Breast epithelium (tissue), 4 donors: ENCODE measurements around the gene FAM228B. TPM values are rescaled to one million over a fixed set of nuclear protein-coding genes. Genes with fewer than 3 reads are reported as not detected.

Experiments used
- DNase-seq, 2 donors: peaks; one replicate each; pipeline ENCODE4 v3.0.0-alpha.2; 2019; ENCODE audit warnings: low spot score in 2 of 2
- H3K27ac ChIP-seq, 2 donors: fragments of 200-600 bp; sonication (generic) in 1 of 2; one replicate each; pipeline ENCODE4 v1.5.1; 2016 to 2019; ENCODE audit warnings: mild to moderate bottlenecking in 1 of 2
- H3K27me3 ChIP-seq, 2 donors: fragments of 200-600 bp; sonication (generic) in 1 of 2; one replicate each; pipeline versions ENCODE4 v1.5.1 to v1.6.0; 2017 to 2019; ENCODE audit warnings: control low read depth in 1 of 2, mild to moderate bottlenecking in 1 of 2
- H3K36me3 ChIP-seq: fragments of 200-600 bp; one replicate; pipeline ENCODE4 v1.5.1; 2019
- H3K4me1 ChIP-seq, 2 donors: fragments of 200-600 bp; sonication (generic); one replicate each; pipeline ENCODE4 v1.5.1; 2016 to 2019; ENCODE audit warnings: control low read depth in 1 of 2
- H3K4me3 ChIP-seq, 3 donors: fragments of 200-600 bp; sonication (generic); 1 replicate in 2 of 3; 2 replicates in 1 of 3; pipeline ENCODE4 v1.5.1; 2016 to 2019; ENCODE audit warnings: mild to moderate bottlenecking in 3 of 3, moderate library complexity in 2 of 3
- H3K9me3 ChIP-seq, 2 donors: fragments of 200-600 bp; sonication (generic) in 1 of 2; one replicate each; pipeline ENCODE4 v1.5.1; 2016 to 2019; ENCODE audit warnings: control low read depth in 1 of 2
- CTCF ChIP-seq, 3 donors: fragments of 450-650 bp; IDR thresholded peaks; one replicate each; pipeline ENCODE4 v1.5.1; 2016 to 2017; ENCODE audit warnings: antibody characterized with exemption in 3 of 3, mild to moderate bottlenecking in 3 of 3, moderate library complexity in 3 of 3
- POLR2A ChIP-seq: fragments of 450-650 bp; IDR thresholded peaks from one replicate; pipeline ENCODE4 v1.6.1; 2016; ENCODE audit warnings: antibody characterized with exemption, mild to moderate bottlenecking, moderate library complexity
- POLR2AphosphoS5 ChIP-seq, 3 donors: sonication (generic); formaldehyde crosslinking; IDR thresholded peaks; one replicate each; pipeline ENCODE4 v1.6.1; 2017; ENCODE audit warnings: antibody characterized with exemption in 3 of 3
- intact Hi-C: fragments of 100-400 bp; cut with DNase I; formaldehyde crosslinking; loops from one replicate; pipeline ENCODE4 v1.15.1; 2023; ENCODE audit warnings: low total_unique reads
- total RNA-seq, 3 donors: library from RNA; depleted of rRNA; stranded (reverse); fragments of >200 nt; gene quantifications; one replicate each; pipeline ENCODE4 v1.1.0, GENCODE V29; 2016

The FAM228B gene
- total RNA-seq, 3 donors from 2014 or later: 23.7 to 46.2 (median 30.9) TPM

- Histone ChIP-seq H3K36me3 (peaks cover 25% of the 10 kb centered on the region), H3K27ac (no peak overlapping the region), H3K4me3 (no peak overlapping the region), H3K9me3 (no peaks in the 10 kb centered on the region), H3K4me1 (no peaks in the 10 kb centered on the region), H3K27me3 (no peaks in the 10 kb centered on the region)
- DNase-seq: no peak
- TF ChIP-seq POLR2A (no peak), CTCF (IDR thresholded peaks at IDR 0.05) (no peak), POLR2AphosphoS5 (IDR thresholded peaks at IDR 0.05) (no peak)
- intact Hi-C loops: no loop called here
Measured at GRCh38 chr2:24207359-24207758, 84.1 kb downstream of the FAM228B start.

GRCh38 chr2:24208490-24208889, 85.2 kb downstream of the FAM228B start:
- intact Hi-C loops: no loop called here
- Histone ChIP-seq H3K27ac (no peak overlapping the region), H3K36me3 (peaks cover 25% of the 10 kb centered on the region), H3K27me3 (no peaks in the 10 kb centered on the region), H3K4me1 (no peaks in the 10 kb centered on the region), H3K9me3 (no peaks in the 10 kb centered on the region), H3K4me3 (no peak overlapping the region)
- DNase-seq: no peak
- TF ChIP-seq POLR2AphosphoS5 (IDR thresholded peaks at IDR 0.05): no peak
- TF ChIP-seq CTCF (IDR thresholded peaks at IDR 0.05): no peak
- no peak for TF ChIP-seq POLR2A

- intact Hi-C loops: no loop called here
- TF ChIP-seq POLR2A (no peak), CTCF (IDR thresholded peaks at IDR 0.05) (no peak), POLR2AphosphoS5 (IDR thresholded peaks at IDR 0.05) (no peak)
- peaks cover 25% of the 10 kb centered on the region for H3K36me3 ChIP-seq
Measured at GRCh38 chr2:24209389-24210105, 86.3 kb downstream of the FAM228B start.

GRCh38 chr2:24210106-24210455, 86.8 kb downstream of the FAM228B start:
- Histone ChIP-seq H3K27ac (no peak overlapping the region), H3K4me1 (no peaks in the 10 kb centered on the region), H3K36me3 (peaks cover 25% of the 10 kb centered on the region), H3K9me3 (no peaks in the 10 kb centered on the region), H3K27me3 (no peaks in the 10 kb centered on the region), H3K4me3 (no peak overlapping the region)
- TF ChIP-seq POLR2A (no peak), POLR2AphosphoS5 (IDR thresholded peaks at IDR 0.05) (no peak), CTCF (IDR thresholded peaks at IDR 0.05) (no peak)
- intact Hi-C loops: no loop called here
- no peak for DNase-seq

More at GRCh38 chr2:24209389-24210105, 86.3 kb downstream of the FAM228B start:
- no peaks in the 10 kb centered on the region for H3K4me1 ChIP-seq
- H3K27ac ChIP-seq: no peak overlapping the region
- H3K4me3 ChIP-seq: no peak overlapping the region
- DNase-seq: no peak
- H3K27me3 ChIP-seq: no peaks in the 10 kb centered on the region
- no peaks in the 10 kb centered on the region for H3K9me3 ChIP-seq

GRCh38 chr2:24210723-24211122, 87.5 kb downstream of the FAM228B start:
- no peak for TF ChIP-seq POLR2AphosphoS5 (IDR thresholded peaks at IDR 0.05)
- no peak for TF ChIP-seq CTCF (IDR thresholded peaks at IDR 0.05)
- TF ChIP-seq POLR2A: no peak
- Histone ChIP-seq H3K36me3 (peaks cover 25% of the 10 kb centered on the region), H3K4me3 (no peak overlapping the region), H3K27me3 (no peaks in the 10 kb centered on the region), H3K4me1 (no peaks in the 10 kb centered on the region), H3K9me3 (no peaks in the 10 kb centered on the region), H3K27ac (no peak overlapping the region)
- no peak for DNase-seq
- intact Hi-C loops: no loop called here
